GM12878 (cell line): ENCODE data around the gene TRIM8.

Experiments
- KDM1A ChIP-seq: fragments of 200-600 bp; sonication (generic); IDR thresholded peaks from 2 replicates; pipeline ENCODE4 v1.6.1; 2016; ENCODE audit warnings: borderline replicate concordance
- MYC ChIP-seq: IDR thresholded peaks from 2 replicates; pipeline ENCODE4 v1.6.1; 2011; ENCODE audit warnings: mild to moderate bottlenecking, low read length, moderate library complexity, inconsistent platforms; ENCODE audit not compliant: insufficient read depth, insufficient replicate concordance, insufficient read length, severe bottlenecking
- POLR2A ChIP-seq: IDR thresholded peaks from 2 replicates; pipeline ENCODE4 v1.6.1; 2011; ENCODE audit warnings: low read depth, mild to moderate bottlenecking, low read length
- RFX5 ChIP-seq: IDR thresholded peaks from 2 replicates; pipeline ENCODE4 v1.6.1; 2011; ENCODE audit warnings: low read depth, low read length, improper control_type of control experiment
- SIX5 ChIP-seq: IDR thresholded peaks from 2 replicates; pipeline ENCODE4 v1.6.1; 2011; ENCODE audit warnings: mild to moderate bottlenecking, low read depth, low read length, moderate library complexity; ENCODE audit not compliant: severe bottlenecking
- SUZ12 ChIP-seq: fragments of 200-600 bp; sonication (generic); IDR thresholded peaks from one replicate; pipeline ENCODE4 v1.6.1; 2018; ENCODE audit warnings: antibody characterized with exemption, mild to moderate bottlenecking; ENCODE audit not compliant: unreplicated experiment
- YY1 ChIP-seq: IDR thresholded peaks from 2 replicates; pipeline ENCODE4 v1.6.1; 2011; ENCODE audit warnings: low read depth, mild to moderate bottlenecking, low read length
- ZNF274 ChIP-seq: IDR thresholded peaks from one replicate; pipeline ENCODE4 v1.8.0; 2011; ENCODE audit not compliant: insufficient read length, insufficient read depth
- TF ChIP-seq, protein P1 (sequence below): IDR thresholded peaks from 2 replicates; pipeline ENCODE4 v1.6.1; 2012; ENCODE audit warnings: low read depth, low read length, improper control_type of control experiment
- TF ChIP-seq, protein P2 (sequence below): IDR thresholded peaks from 2 replicates; pipeline ENCODE4 v1.6.1; 2012; ENCODE audit warnings: improper control_type of control experiment, low read depth, low read length; ENCODE audit not compliant: insufficient replicate concordance
- TF ChIP-seq, protein P3 (sequence below), 3 experiments: IDR thresholded peaks in 2 of 3; conservative IDR thresholded peaks in 1 of 3; 2 replicates each; pipeline ENCODE4 v1.5.1; 2011; ENCODE audit warnings: low read depth in 3 of 3, low read length in 3 of 3, mild to moderate bottlenecking in 3 of 3, control low read depth in 2 of 3, moderate library complexity in 2 of 3, inconsistent platforms in 1 of 3, mixed read lengths in 1 of 3; ENCODE audit not compliant: control insufficient read depth in 2 of 3, insufficient read depth in 1 of 3; ENCODE audit errors: extremely low read depth in 1 of 3

DNA sequence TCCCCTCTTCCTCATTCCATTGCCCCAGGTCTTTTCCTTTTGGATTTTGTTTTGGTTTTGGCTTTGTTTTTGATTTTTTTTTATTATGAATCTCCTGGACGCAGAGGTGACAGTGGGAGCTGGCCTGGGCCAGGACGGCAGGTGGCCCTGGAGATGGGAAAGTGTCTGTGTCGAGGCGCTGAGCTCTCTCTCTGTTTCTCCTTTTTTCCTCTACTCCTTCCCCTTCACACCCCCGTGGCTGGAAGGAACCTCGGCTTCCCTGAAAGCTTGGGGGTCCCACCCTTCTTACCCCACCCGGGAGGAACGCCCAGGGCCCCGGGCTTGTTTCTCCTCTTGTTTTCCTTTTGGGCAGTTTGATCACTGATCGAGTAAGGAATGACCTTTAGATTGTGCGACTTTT is 13.2 kb downstream of the TRIM8 start:
- TF ChIP-seq SUZ12: no peak
- TF ChIP-seq, protein P1, sequence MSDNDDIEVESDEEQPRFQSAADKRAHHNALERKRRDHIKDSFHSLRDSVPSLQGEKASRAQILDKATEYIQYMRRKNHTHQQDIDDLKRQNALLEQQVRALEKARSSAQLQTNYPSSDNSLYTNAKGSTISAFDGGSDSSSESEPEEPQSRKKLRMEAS: no peak
- TF ChIP-seq SIX5: no peak
- TF ChIP-seq, protein P2, sequence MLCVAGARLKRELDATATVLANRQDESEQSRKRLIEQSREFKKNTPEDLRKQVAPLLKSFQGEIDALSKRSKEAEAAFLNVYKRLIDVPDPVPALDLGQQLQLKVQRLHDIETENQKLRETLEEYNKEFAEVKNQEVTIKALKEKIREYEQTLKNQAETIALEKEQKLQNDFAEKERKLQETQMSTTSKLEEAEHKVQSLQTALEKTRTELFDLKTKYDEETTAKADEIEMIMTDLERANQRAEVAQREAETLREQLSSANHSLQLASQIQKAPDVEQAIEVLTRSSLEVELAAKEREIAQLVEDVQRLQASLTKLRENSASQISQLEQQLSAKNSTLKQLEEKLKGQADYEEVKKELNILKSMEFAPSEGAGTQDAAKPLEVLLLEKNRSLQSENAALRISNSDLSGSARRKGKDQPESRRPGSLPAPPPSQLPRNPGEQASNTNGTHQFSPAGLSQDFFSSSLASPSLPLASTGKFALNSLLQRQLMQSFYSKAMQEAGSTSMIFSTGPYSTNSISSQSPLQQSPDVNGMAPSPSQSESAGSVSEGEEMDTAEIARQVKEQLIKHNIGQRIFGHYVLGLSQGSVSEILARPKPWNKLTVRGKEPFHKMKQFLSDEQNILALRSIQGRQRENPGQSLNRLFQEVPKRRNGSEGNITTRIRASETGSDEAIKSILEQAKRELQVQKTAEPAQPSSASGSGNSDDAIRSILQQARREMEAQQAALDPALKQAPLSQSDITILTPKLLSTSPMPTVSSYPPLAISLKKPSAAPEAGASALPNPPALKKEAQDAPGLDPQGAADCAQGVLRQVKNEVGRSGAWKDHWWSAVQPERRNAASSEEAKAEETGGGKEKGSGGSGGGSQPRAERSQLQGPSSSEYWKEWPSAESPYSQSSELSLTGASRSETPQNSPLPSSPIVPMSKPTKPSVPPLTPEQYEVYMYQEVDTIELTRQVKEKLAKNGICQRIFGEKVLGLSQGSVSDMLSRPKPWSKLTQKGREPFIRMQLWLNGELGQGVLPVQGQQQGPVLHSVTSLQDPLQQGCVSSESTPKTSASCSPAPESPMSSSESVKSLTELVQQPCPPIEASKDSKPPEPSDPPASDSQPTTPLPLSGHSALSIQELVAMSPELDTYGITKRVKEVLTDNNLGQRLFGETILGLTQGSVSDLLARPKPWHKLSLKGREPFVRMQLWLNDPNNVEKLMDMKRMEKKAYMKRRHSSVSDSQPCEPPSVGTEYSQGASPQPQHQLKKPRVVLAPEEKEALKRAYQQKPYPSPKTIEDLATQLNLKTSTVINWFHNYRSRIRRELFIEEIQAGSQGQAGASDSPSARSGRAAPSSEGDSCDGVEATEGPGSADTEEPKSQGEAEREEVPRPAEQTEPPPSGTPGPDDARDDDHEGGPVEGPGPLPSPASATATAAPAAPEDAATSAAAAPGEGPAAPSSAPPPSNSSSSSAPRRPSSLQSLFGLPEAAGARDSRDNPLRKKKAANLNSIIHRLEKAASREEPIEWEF: no peak
- no peak for TF ChIP-seq POLR2A
- TF ChIP-seq, protein P3, sequence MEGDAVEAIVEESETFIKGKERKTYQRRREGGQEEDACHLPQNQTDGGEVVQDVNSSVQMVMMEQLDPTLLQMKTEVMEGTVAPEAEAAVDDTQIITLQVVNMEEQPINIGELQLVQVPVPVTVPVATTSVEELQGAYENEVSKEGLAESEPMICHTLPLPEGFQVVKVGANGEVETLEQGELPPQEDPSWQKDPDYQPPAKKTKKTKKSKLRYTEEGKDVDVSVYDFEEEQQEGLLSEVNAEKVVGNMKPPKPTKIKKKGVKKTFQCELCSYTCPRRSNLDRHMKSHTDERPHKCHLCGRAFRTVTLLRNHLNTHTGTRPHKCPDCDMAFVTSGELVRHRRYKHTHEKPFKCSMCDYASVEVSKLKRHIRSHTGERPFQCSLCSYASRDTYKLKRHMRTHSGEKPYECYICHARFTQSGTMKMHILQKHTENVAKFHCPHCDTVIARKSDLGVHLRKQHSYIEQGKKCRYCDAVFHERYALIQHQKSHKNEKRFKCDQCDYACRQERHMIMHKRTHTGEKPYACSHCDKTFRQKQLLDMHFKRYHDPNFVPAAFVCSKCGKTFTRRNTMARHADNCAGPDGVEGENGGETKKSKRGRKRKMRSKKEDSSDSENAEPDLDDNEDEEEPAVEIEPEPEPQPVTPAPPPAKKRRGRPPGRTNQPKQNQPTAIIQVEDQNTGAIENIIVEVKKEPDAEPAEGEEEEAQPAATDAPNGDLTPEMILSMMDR (IDR thresholded peaks at IDR 0.05 in 2 of 3, conservative IDR thresholded peaks at IDR 0.05 in 1 of 3; ENCODE audit: control insufficient read depth in 2 of 3, extremely low read depth in 1 of 3, insufficient read depth in 1 of 3, low read depth in 3 of 3, low read length in 3 of 3): no peak
- no peak for TF ChIP-seq ZNF274
- no peak for TF ChIP-seq MYC
- TF ChIP-seq YY1: no peak
- no peak for TF ChIP-seq RFX5
- TF ChIP-seq KDM1A: no peak
